ENCODE measurements around the gene PIGQ. TPM values are rescaled to one million over a fixed set of nuclear protein-coding genes. Genes with fewer than 3 reads are reported as not detected.

Gene PIGQ
- total and polyA plus RNA-seq, 2 of the 8 experiments (the other 6 are each of a cell fraction or from before 2014, with no cell fraction given) = 36.0 to 49.2 TPM

GRCh38 chr16:586645-587590 is 17.1 kb downstream of the PIGQ start:
- Histone ChIP-seq H3K79me2 (ENCODE audit: control insufficient read depth in 1 of 2, insufficient read depth in 2 of 2, low read length in 2 of 2) (peaks cover 0 to 15% of the 10 kb centered on the region in 2 experiments; a peak in 2 of 4 replicates), H3K27me3 (replicated peaks in 1 of 4; ENCODE audit: control insufficient read depth in 3 of 4, extremely low read depth in 1 of 4, insufficient read depth in 3 of 4, low read length in 3 of 4) (peaks cover 0 to 37% (median 27%) of the 10 kb centered on the region in 4 experiments; a peak in 5 of 7 replicates), H3K14ac (ENCODE audit: insufficient read length) (no peak overlapping the region), H3K9me3 (ENCODE audit: insufficient read depth in 2 of 2, low read depth in 1 of 2, low read length in 1 of 2) (no peaks in the 10 kb centered on the region), H4K20me1 (replicated peaks in 1 of 2; ENCODE audit: control insufficient read depth in 1 of 2, insufficient read depth in 2 of 2, low read length in 2 of 2) (peaks cover 12 to 34% of the 10 kb centered on the region in 2 experiments), H3K36me3 (ENCODE audit: control insufficient read depth in 2 of 4, insufficient read depth in 4 of 4, low read length in 3 of 4) (no peaks in the 10 kb centered on the region), H4K8ac (ENCODE audit: extremely low read depth, insufficient read depth, low read length) (no peak overlapping the region), H2BK15ac (ENCODE audit: low read length) (no peak overlapping the region), H3K9ac (replicated peaks in 1 of 4; ENCODE audit: extremely low read depth in 1 of 4, low read depth in 3 of 4, low read length in 3 of 4) (no peak overlapping the region), H4K91ac (replicated peaks; ENCODE audit: insufficient read length, low read length) (no peak overlapping the region), H4K5ac (ENCODE audit: insufficient read length, low read depth, low read length) (no peak overlapping the region), H3K56ac (replicated peaks; ENCODE audit: insufficient read length, low read depth, low read length) (no peak overlapping the region), H3K4ac (replicated peaks; ENCODE audit: insufficient read length, low read depth, low read length) (peak overlapping the region; percentile 11), H3K4me1 (replicated peaks in 1 of 4; ENCODE audit: control insufficient read depth in 3 of 4, insufficient read depth in 4 of 4, low read length in 3 of 4) (peaks cover 0 to 33% (median 23%) of the 10 kb centered on the region in 4 experiments; a peak in 6 of 7 replicates), H2AK5ac (ENCODE audit: low read depth, low read length) (peak overlapping the region; percentile 56; the same call in 1 of the 2 replicates), H3K27ac (ENCODE audit: low read depth, low read length) (no peak overlapping the region), H3K79me1 (ENCODE audit: low read depth, low read length) (peaks cover 8% of the 10 kb centered on the region; the same call in 1 of the 2 replicates), H2BK20ac (ENCODE audit: low read length) (no peak overlapping the region), H3K4me2 (ENCODE audit: insufficient read depth in 1 of 2, low read depth in 2 of 2, low read length in 2 of 2) (no peak overlapping the region), H2BK12ac (ENCODE audit: low read depth, low read length) (0 out of 2 replicates have a peak overlapping the region, but pooled peaks have one; percentile 50), H2BK120ac (replicated peaks; ENCODE audit: low read depth, low read length) (no peak overlapping the region), H3K23ac (ENCODE audit: insufficient read length) (no peak overlapping the region), H3K4me3 (ENCODE audit: extremely low read depth in 1 of 4, insufficient read depth in 2 of 4, low read depth in 3 of 4, low read length in 4 of 4) (no peak overlapping the region), H3K23me2 (ENCODE audit: low read depth, low read length) (peaks cover 12% of the 10 kb centered on the region), H2BK5ac (ENCODE audit: low read depth, low read length) (no peak overlapping the region), H3K18ac (ENCODE audit: extremely low read depth, low read length) (no peak overlapping the region), H2AFZ (ENCODE audit: low read length) (no peak overlapping the region)
- FAIRE-seq (no peak), DNase-seq (ENCODE audit: low read depth in 1 of 2, low spot score in 2 of 2) (no peak)
- ChIA-PET CTCF (ENCODE audit: partially characterized antibody) (interaction anchor here (0.6 to 4.3 kb wide), 6 partner anchors 9 to 295 kb away, joined by 3 to 30 read pairs (median 3); no protein-coding TSS in a partner anchor), POLR2A (ENCODE audit: partially characterized antibody) (interaction anchor here (0.6 to 2.3 kb wide), 14 partner anchors 8 to 134 kb away, joined by 3 to 9 read pairs (median 4); partner anchors contain the start of genes ANTKMT, METTL26, NHLRC4 and WFIKKN1)
- 85% methylated on average over 14 of the region's 14 CpGs; no CpG with 5 or more reads in 1 of the 2 experiments for WGBS, 2 experiments (ENCODE audit: extremely low coverage in 1 of 2, insufficient coverage in 1 of 2, insufficient read length in 1 of 2, insufficient replicate concordance in 2 of 2, low coverage in 1 of 2, low lambda C conversion rate in 2 of 2, missing lambda C conversion rate in 1 of 2)
- TF ChIP-seq CEBPB (IDR thresholded peaks at IDR 0.05; ENCODE audit: low read depth, low read length) (no peak), POLR2A (IDR thresholded peaks at IDR 0.05; ENCODE audit: control extremely low read depth in 1 of 2, low read depth in 2 of 2, low read length in 2 of 2) (peak in 1 of 2 experiments; percentile 45; a peak in 2 of 3 replicates), NANOG (IDR thresholded peaks at IDR 0.05; ENCODE audit: insufficient read depth, low read depth, low read length, poor library complexity, severe bottlenecking) (no peak), POLR2AphosphoS5 (IDR thresholded peaks at IDR 0.05; ENCODE audit: low read depth, low read length) (no peak; the same call in 1 of the 2 replicates), EGR1 (IDR thresholded peaks at IDR 0.05; ENCODE audit: borderline replicate concordance, low read depth, low read length) (no peak)

Data from H1 (cell line).